H1 (cell line): Measurements from ENCODE around the gene ADAMTSL2. TPM values are rescaled to one million over a fixed set of nuclear protein-coding genes. Genes with fewer than 3 reads are reported as not detected.

ENCODE experiments used
- CHD7 ChIP-seq: fragments of 300-600 bp; sonication (generic); IDR thresholded peaks from 2 replicates; pipeline ENCODE4 v1.7.1; 2012; ENCODE audit warnings: low read length, moderate library complexity, mild to moderate bottlenecking, inconsistent platforms; ENCODE audit not compliant: insufficient replicate concordance
- RAD21 ChIP-seq, 2 experiments: IDR thresholded peaks in 1 of 2; conservative IDR thresholded peaks in 1 of 2; 2 replicates each; pipeline ENCODE4 v1.6.1; 2011; ENCODE audit warnings: low read depth in 2 of 2, low read length in 2 of 2, improper control_type of control experiment in 1 of 2, inconsistent platforms in 1 of 2, mild to moderate bottlenecking in 1 of 2, moderate library complexity in 1 of 2
- polyA plus RNA-seq, 7 experiments: library from polyadenylated mRNA; depleted of rRNA in 3 of 7; stranded (reverse) in 5 of 7; unstranded in 2 of 7; fragments of >200 nt in 5 of 7; fragments of 200-250 nt in 2 of 7; gene quantifications; 1 replicate in 5 of 7; 2 replicates in 1 of 7; 4 replicates in 1 of 7; pipeline versions ENCODE4 v1.2.1 to v1.2.3, GENCODE V29; 2011 to 2013; ENCODE audit warnings: missing spikeins in 2 of 7, mixed read lengths in 2 of 7
- total RNA-seq: library from RNA; stranded (reverse); fragmentation: NEBNext Ultra II Directional; extraction: Animal tissue kit (Norgen Biotek cat#: 25700); gene quantifications from 2 replicates; pipeline ENCODE4 v1.2.1, GENCODE V29; 2021

The ADAMTSL2 gene
- total and polyA plus RNA-seq, 2 of the 8 experiments (the other 6 are each of a cell fraction or from before 2014, with no cell fraction given), result 0.74 to 0.76 TPM

- no peak for TF ChIP-seq CHD7
- peak in 1 of 2 experiments; percentile 26; a peak in 1 of 4 replicates for TF ChIP-seq RAD21 (IDR thresholded peaks at IDR 0.05 in 1 of 2, conservative IDR thresholded peaks at IDR 0.05 in 1 of 2; ENCODE audit: low read depth in 2 of 2, low read length in 2 of 2)
Observed at GRCh38 chr9:133604856-133605255, 70.4 kb downstream of the ADAMTSL2 start (continued).
